K562 treated with DMSO at 1 percent for 24 hours (cell line): ENCODE data around the gene OR6X1. TPM values are rescaled to one million over a fixed set of nuclear protein-coding genes. Genes with fewer than 3 reads are reported as not detected.

Source experiments
- total RNA-seq: library from RNA; unstranded; fragments of 300-600 nt; gene quantifications from 2 replicates; pipeline ENCODE4 v1.2.3, GENCODE V29; 2022; ENCODE audit warnings: low read depth; ENCODE audit not compliant: insufficient read depth

The OR6X1 gene
- not detected in 2 replicates for total RNA-seq

GRCh38 chr11:123754101-123754568 is at the start of gene OR6X1:
Gene OR6X1, minus strand, starts transcription at chr11:123754518. Its CDS starts 0 bp downstream, at chr11:123754518.

GRCh38 chr11:123741159-123742030 is 12.9 kb downstream of the OR6X1 start, which contains the start of gene ZNF202:
Gene ZNF202, minus strand, starts transcription at chr11:123741660. Its CDS starts 10,772 bp downstream, at chr11:123730888.

Other genes starting within 250 kb of the OR6X1 start
- gene SCN3B, start 99.9 kb downstream of the OR6X1 start, total RNA-seq: 0.10 TPM in 1 of 2 replicates, not detected in the other
- gene ZNF202, start 12.9 kb downstream of the OR6X1 start, total RNA-seq: 3.5 and 4.8 TPM in 2 replicates
- not detected in 2 replicates for gene OR6M1, start 51.8 kb upstream of the OR6X1 start, total RNA-seq
- not detected in 2 replicates for gene TMEM225, start 131.2 kb upstream of the OR6X1 start, total RNA-seq
- not detected in 2 replicates for gene OR8D4, start 147.6 kb upstream of the OR6X1 start, total RNA-seq
- gene OR4D5, start 185.1 kb upstream of the OR6X1 start, total RNA-seq: not detected in 2 replicates
- gene OR6T1, start 189.3 kb upstream of the OR6X1 start, total RNA-seq: not detected in 2 replicates
- gene OR10S1, start 223.3 kb upstream of the OR6X1 start, total RNA-seq: not detected in 2 replicates
- gene OR10G6, start 240.6 kb upstream of the OR6X1 start, total RNA-seq: not detected in 2 replicates